ENCODE results near the gene IL6ST. TPM values are rescaled to one million over a fixed set of nuclear protein-coding genes. Genes with fewer than 3 reads are reported as not detected.

Gene IL6ST
- polyA plus RNA-seq, 1 experiment: 167 TPM

DNA sequence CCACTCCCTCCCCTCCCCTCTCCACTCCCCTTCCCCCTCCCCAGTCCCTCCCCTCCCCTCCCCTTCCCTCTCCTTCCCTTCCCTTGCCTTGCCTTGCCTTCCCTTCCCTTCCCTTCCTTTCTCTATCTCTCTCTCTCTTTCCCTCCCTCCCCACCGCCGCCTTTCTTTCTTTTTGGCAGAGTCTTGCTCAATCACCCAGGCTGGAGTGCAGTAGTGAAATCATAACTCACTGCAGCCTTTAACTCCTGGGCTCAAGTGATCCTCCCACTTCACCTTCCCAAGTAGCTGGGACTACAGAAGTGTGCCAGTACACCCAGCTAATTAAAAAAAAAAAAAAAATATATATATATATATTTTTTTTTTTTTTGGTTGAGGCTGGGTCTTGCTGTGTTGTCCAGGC, 98.1 kb downstream of the IL6ST start:
- ChIA-PET CTCF (interaction anchor here (0.9 to 2.1 kb wide), 3 partner anchors 11 to 16 kb away, joined by 3 to 5 read pairs (median 4); no protein-coding TSS in a partner anchor), POLR2A (no interaction called here)
- DNase-seq (ENCODE audit: low read depth): no peak

DNA sequence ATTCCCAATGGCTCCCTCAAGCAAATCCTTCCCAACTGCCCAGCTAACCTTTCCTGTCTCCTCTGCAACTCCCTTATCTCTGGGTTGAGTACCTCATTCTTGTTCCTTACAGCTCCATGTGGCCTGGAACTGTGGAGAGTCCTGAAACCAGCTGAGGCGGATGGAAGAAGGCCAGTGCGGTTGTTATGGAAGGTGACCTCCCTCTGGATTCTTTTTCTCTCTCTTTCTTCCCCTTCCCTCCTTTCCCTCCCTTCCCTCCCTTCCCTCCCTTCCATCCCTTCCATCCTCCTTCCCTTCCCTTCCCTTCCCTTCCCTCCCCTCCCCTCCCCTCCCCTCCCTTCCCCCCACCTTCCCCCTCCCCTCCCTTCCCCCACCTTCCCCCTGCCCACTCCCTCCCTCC, 98.5 kb downstream of the IL6ST start:
- no peaks in the 10 kb centered on the region for H3K27me3 ChIP-seq (ENCODE audit: control insufficient read depth, insufficient read depth, low read length)
- no peaks in the 10 kb centered on the region for H3K36me3 ChIP-seq (ENCODE audit: control insufficient read depth, insufficient read depth, low read length)
- DNase-seq (ENCODE audit: low read depth): no peak
- no peak for TF ChIP-seq CTCF (IDR thresholded peaks at IDR 0.05; ENCODE audit: insufficient read depth, low read depth, low read length)
- CTCF ChIA-PET: interaction anchor here (2.1 kb wide), 1 partner anchor 10 kb away, joined by 5 read pairs; no protein-coding TSS in a partner anchor
- POLR2A ChIA-PET: no interaction called here
- H3K4me3 ChIP-seq (ENCODE audit: low read depth, low read length): no peak overlapping the region

More for the DNA sequence above, 98.1 kb downstream of the IL6ST start:
- H3K4me3 ChIP-seq (ENCODE audit: low read depth, low read length): no peak overlapping the region
- TF ChIP-seq CTCF (IDR thresholded peaks at IDR 0.05; ENCODE audit: insufficient read depth, low read depth, low read length): no peak
- H3K36me3 ChIP-seq (ENCODE audit: control insufficient read depth, insufficient read depth, low read length): no peaks in the 10 kb centered on the region
- no peaks in the 10 kb centered on the region for H3K27me3 ChIP-seq (ENCODE audit: control insufficient read depth, insufficient read depth, low read length)

DNA sequence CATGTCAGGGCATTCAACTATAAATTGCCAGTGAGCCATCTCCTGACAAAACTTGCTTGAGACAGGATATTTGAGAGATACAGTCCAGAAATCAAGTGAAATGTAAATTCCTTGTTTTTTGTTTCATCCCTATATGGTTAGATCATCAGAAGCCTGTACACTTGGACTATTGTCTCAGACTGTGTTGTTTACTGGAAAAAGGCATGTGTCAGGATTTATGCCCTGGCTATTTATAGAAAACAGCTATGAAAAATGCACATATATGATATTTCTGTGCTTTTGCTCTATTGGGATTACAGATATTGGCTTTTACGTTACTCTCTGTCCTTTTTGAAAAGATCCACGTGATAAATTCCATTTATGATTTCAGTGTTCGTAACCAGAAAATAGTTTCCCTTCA, 99.4 kb downstream of the IL6ST start:
- ChIA-PET CTCF (interaction anchor here (1.1 to 2.1 kb wide), 2 partner anchors 9 to 25 kb away, joined by 3 to 5 read pairs; no protein-coding TSS in a partner anchor), POLR2A (no interaction called here)
- H3K4me3 ChIP-seq (ENCODE audit: low read depth, low read length): no peak overlapping the region
- no peak for DNase-seq (ENCODE audit: low read depth)
- H3K27me3 ChIP-seq (ENCODE audit: control insufficient read depth, insufficient read depth, low read length): no peaks in the 10 kb centered on the region
- H3K36me3 ChIP-seq (ENCODE audit: control insufficient read depth, insufficient read depth, low read length): no peaks in the 10 kb centered on the region
- no peak for TF ChIP-seq CTCF (IDR thresholded peaks at IDR 0.05; ENCODE audit: insufficient read depth, low read depth, low read length)

DNA sequence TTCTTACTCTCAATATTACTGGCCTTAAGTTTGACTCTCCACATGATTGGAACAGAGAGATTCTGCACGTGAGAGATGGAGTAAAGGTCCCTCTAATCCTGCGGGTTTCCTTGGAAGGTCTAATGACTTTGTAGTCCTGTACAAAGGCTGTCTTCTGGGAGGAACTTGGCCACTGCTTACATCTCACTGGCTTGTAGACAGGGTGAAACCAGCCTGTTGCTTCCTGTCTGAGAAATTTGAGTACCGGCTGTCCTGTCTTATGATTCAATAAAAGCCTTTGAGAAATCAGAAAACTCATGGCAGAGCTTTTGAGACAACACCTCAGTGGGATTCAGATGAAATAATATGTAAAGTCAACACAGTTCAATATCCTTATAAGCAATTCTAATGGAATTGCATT, 100.6 kb downstream of the IL6ST start:
- Histone ChIP-seq H3K4me3 (ENCODE audit: low read depth, low read length) (no peak overlapping the region), H3K27me3 (ENCODE audit: control insufficient read depth, insufficient read depth, low read length) (no peaks in the 10 kb centered on the region), H3K36me3 (ENCODE audit: control insufficient read depth, insufficient read depth, low read length) (no peaks in the 10 kb centered on the region)
- ChIA-PET POLR2A (no interaction called here), CTCF (interaction anchor here (0.6 to 1.0 kb wide), 2 partner anchors 13 to 964 kb away, joined by 3 to 4 read pairs; no protein-coding TSS in a partner anchor)
- DNase-seq (ENCODE audit: low read depth): no peak
- no peak for TF ChIP-seq CTCF (IDR thresholded peaks at IDR 0.05; ENCODE audit: insufficient read depth, low read depth, low read length)

DNA sequence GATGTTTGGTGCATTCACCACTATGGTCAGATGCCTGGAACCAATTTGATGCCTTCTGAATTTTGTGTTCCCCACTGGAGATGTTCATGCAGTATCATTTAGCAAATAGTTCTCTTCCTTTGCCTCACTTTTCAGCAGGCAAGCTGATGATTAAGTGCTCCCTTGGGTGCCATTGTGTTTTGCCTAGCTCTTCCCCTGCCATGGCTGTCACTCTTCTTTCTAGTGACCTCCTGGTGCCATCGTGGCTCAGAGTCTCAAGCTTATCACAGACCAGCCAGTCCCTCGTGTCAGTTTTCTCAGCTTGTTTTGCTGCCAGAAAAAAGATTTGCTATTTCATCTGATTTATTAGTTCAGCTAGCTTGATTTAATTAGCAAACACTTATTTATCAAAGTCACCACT, 102.3 kb downstream of the IL6ST start:
- no peak for TF ChIP-seq CTCF (IDR thresholded peaks at IDR 0.05; ENCODE audit: insufficient read depth, low read depth, low read length)
- no peak for DNase-seq (ENCODE audit: low read depth)
- ChIA-PET POLR2A (no interaction called here), CTCF (interaction anchor here (1.1 kb wide), 1 partner anchor 23 kb away, joined by 3 read pairs; no protein-coding TSS in a partner anchor)
- no peaks in the 10 kb centered on the region for H3K36me3 ChIP-seq (ENCODE audit: control insufficient read depth, insufficient read depth, low read length)
- H3K27me3 ChIP-seq (ENCODE audit: control insufficient read depth, insufficient read depth, low read length): no peaks in the 10 kb centered on the region
- no peak overlapping the region for H3K4me3 ChIP-seq (ENCODE audit: low read depth, low read length)

Measured in BJ (cell line).